Activated CD8-positive, alpha-beta memory T cell treated with anti-CD3 and anti-CD28 coated beads for 36 hours (primary cell): ENCODE data around the gene IDH3B. TPM values are rescaled to one million over a fixed set of nuclear protein-coding genes. Genes with fewer than 3 reads are reported as not detected.

ENCODE experiments used
- CTCF ChIA-PET: fragments of 350-600 bp; sonication (Branson Sonifier 250); formaldehyde crosslinking; loops from one replicate; lab custom pipeline; 2021; ENCODE audit warnings: antibody characterized with exemption; lab: Charles Lee
- POLR2A ChIA-PET: fragments of 350-600 bp; sonication (Branson Sonifier 250); formaldehyde crosslinking; loops from one replicate; lab custom pipeline; 2021; ENCODE audit warnings: antibody characterized with exemption; lab: Charles Lee
- total RNA-seq, 2 experiments: library from RNA; stranded (reverse); gene quantifications; one replicate each; pipeline ENCODE4 v1.2.3, GENCODE V29; 2021

IDH3B gene
- total RNA-seq, 2 experiments from 2014 or later = 137 to 142 TPM

DNA sequence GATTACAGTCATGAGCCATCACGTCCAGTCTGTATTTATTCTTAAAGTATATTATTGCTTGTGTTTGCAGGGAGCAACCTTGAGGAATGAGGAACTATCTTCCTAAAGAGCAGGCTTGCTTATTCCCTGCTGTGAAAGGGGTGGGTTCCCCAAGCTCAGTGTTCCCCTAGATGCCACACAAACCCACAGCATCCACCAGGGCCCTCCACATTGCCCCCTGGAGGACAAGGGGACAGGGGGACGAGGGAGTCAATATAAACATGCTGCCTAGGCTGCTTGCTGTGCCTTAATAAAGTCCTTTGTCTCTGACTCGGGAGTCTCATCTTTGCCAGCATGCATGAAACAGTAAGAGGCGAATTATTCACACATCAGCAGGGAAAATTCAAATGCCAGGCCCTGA, 8.0 kb upstream of the IDH3B start:
- ChIA-PET POLR2A (no interaction called here), CTCF (no interaction called here)

DNA sequence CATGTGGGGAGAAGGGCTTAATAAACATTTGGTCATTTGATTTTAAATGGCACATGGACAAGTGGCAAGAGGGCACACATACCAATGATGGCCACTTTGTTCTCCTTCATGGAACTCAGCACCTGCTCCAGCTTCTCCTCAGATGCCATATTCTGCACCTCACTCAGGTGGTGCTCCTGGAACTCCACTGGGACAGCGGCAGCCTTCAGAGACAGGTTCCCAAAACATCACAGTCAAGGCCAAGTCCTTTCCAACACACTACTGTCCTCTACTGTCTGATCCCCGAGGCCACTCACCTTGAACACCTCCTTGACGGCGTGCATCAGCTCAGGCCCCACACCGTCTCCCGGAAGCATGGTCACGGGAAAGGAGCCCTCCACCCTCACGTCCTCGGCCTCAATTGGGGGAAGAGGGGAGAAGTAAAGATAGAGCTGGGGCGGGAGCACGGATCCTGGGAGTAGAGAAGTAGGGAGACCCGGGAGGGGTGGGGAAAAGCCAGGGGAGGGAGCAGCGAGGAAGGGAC, 591 bp downstream of the IDH3B start:
- POLR2A ChIA-PET = interaction anchor here (1.2 to 2.5 kb wide), 3 partner anchors 8 to 193 kb away, joined by 3 to 12 read pairs (median 9); partner anchors contain the start of genes NOP56 and SNRPB
- CTCF ChIA-PET = interaction anchor here (2.1 kb wide), 1 partner anchor 10 kb away, joined by 9 read pairs; the partner anchor contains the start of gene NOP56

DNA sequence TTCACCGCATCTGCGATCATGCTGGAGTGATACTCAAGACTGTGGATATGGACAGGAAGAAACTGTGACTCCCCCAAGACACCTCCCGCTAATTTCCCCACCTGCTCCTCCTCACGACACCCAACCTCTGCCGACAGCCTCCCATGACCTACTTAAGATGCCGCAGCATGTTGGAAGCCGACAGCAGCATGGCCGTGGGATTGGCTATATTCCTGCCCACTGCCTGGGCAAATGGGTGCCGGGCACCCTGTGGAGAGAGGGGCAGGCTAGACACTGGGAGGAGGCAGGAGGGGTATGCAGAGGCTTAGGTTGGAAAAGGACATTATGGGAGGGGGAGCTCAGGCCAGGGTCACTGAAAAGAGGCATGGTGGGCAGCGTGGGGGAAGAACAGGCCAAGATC, 4.5 kb downstream of the IDH3B start:
- CTCF ChIA-PET = no interaction called here
- POLR2A ChIA-PET = no interaction called here

DNA sequence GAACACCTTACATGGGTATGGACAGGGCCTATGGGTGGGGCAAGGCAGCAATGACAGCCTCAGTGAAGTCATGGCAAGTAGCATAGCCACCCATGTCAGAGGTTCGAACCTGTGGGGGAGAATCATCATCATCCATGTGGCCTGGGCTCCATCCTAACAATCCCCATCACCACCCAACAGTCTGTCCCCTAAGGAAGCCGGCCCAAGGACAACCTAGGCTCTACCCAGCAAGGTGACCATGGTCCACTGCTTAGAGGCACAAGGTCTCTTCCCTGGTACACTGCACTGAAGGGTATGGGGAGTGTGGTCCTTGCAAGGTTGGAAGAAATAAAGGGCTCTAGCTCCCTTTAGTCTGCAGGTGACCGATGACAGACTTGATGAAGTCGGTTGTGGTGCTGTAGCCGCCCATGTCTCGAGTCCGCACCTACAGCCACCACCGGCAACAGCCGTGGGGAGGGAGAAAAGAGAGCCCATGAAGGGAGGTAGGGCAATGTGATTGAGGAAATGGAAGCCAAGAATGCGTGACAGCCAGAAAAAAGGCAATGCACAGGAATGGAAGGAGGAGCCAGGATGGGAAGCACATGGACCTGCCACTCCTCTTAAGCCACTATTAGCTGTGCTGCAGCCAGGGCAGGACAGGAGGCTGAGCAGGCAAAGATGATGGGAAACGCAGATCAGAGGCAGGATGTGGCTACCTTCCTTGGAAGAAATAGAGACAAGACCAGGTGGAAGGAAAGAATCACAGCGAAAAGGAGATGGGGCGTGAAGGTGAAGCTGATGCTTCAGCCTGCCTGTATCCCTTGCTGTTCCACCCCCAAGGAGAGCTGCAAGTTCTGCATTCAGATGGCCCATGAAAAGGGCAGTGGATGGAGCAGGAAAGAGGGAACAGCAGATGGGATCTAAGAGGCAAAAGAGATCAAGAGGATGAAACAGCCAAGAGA, 5.3 kb downstream of the IDH3B start:
- CTCF ChIA-PET = no interaction called here
- POLR2A ChIA-PET = interaction anchor here (1.1 kb wide), 1 partner anchor 11 kb away, joined by 3 read pairs; no protein-coding TSS in a partner anchor

DNA sequence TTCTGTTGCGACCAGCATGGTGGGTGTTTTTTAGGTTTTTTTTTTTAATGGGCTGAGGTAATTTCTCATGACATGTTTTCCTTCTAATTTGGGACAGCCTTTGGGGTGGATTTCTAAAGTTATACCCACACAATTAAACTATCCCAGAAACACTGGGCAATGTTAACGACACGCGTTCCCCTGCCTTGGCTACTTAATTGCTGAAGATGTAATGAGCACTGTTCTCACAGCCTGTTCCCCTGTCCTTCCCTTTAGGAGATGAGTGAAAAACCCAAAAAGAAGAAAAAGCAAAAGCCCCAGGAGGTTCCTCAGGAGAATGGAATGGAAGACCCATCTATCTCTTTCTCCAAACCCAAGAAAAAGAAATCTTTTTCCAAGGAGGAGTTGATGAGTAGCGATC, 6.3 kb downstream of the IDH3B start:
- ChIA-PET POLR2A (interaction anchor here (0.7 to 1.4 kb wide), 3 partner anchors 8 to 1268 kb away, joined by 3 to 9 read pairs (median 3); no protein-coding TSS in a partner anchor), CTCF (no interaction called here)

DNA sequence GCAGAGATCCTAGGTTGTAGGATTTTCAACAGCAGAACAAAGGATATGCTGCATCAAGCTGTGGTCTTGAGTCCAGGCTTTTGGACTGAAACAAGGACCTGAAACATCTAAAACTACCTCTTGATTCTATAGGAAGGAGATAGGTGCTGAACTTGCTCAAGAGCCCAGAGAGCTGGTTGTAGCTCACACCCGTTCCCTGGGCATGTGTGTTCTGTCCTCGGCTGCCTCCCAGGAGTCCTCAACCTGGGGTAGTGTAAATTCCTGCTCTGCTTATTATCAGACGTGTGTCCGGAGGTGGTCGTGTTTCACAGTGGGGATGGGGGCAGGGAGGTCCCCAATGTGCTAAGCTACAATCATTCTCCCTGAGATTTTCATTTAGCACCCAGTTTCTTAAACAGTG, 6.8 kb downstream of the IDH3B start:
- ChIA-PET CTCF (no interaction called here), POLR2A (interaction anchor here (0.7 to 1.4 kb wide), 2 partner anchors 9 to 1267 kb away, joined by 3 to 9 read pairs; no protein-coding TSS in a partner anchor)

DNA sequence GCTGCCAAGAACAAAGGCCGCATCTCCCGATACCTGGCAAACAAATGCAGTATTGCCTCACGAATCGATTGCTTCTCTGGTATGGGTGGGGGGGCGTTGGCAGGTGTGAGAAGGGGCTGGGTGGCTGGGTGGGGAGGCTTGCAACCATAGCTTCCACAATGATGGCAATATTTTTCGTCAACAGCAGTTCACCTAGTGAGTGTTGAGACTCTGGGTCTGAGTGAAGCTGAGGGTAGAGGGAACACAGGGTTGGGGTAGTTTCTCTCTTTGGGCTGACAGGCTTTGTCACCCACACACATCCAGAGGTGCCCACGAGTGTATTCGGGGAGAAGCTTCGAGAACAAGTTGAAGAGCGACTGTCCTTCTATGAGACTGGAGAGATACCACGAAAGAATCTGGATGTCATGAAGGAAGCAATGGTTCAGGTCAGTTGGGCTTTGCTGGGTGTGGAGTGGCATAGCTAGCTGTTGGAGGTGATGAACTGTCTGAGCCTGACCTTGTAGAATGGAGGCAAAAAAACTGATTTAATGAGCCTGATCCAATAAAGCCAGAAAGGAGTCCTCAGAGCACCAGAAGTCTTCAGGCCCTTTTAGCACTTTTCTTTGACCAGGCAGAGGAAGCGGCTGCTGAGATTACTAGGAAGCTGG, 7.4 kb downstream of the IDH3B start:
- POLR2A ChIA-PET = interaction anchor here (0.7 to 1.4 kb wide), 2 partner anchors 9 to 1267 kb away, joined by 3 to 9 read pairs; no protein-coding TSS in a partner anchor
- CTCF ChIA-PET = interaction anchor here (0.6 kb wide), 1 partner anchor 87 kb away, joined by 3 read pairs; no protein-coding TSS in a partner anchor

DNA sequence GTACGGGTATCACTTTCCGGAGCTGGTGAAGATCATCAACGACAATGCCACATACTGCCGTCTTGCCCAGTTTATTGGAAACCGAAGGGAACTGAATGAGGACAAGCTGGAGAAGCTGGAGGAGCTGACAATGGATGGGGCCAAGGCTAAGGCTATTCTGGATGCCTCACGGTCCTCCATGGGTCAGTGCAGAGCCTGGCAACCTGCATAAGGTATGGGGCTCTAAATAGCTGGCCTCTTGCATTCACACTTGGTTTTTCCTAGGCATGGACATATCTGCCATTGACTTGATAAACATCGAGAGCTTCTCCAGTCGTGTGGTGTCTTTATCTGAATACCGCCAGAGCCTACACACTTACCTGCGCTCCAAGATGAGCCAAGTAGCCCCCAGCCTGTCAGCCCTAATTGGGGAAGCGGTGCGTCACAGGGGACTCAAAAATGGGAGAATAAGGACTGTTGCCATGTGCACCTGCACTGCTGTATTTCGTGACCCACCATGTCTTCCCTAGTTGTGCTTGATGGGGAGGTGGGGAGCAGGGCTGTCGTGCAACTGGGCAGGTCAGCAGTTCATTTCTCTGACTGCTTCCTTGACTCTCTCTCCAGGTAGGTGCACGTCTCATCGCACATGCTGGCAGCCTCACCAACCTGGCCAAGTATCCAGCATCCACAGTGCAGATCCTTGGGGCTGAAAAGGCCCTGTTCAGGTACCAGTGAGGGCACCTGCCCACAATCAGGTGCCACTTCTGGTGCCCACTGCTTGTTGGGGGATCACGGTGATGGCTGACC, 8.5 kb downstream of the IDH3B start:
- ChIA-PET POLR2A (interaction anchor here (2.0 kb wide), 1 partner anchor 8 kb away, joined by 9 read pairs; the partner anchor contains the start of gene IDH3B), CTCF (no interaction called here)

DNA sequence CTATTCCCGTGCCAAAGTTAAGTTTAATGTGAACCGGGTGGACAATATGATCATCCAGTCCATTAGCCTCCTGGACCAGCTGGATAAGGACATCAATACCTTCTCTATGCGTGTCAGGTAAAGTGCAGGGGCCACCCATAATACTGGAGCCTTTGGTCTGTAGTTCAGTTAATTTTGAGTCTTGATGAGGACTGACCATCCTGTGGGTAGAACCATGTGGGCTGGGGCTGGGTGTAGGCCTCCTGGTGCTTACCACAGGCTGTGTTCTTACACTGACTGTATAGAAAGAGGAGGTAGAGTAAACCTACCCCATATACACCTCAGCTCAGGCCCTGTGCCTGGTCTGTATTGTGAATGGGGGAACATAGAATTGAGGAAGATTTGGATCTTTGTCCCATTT, 9.2 kb downstream of the IDH3B start:
- POLR2A ChIA-PET = interaction anchor here (2.0 kb wide), 1 partner anchor 9 kb away, joined by 9 read pairs; the partner anchor contains the start of gene IDH3B
- CTCF ChIA-PET = no interaction called here

DNA sequence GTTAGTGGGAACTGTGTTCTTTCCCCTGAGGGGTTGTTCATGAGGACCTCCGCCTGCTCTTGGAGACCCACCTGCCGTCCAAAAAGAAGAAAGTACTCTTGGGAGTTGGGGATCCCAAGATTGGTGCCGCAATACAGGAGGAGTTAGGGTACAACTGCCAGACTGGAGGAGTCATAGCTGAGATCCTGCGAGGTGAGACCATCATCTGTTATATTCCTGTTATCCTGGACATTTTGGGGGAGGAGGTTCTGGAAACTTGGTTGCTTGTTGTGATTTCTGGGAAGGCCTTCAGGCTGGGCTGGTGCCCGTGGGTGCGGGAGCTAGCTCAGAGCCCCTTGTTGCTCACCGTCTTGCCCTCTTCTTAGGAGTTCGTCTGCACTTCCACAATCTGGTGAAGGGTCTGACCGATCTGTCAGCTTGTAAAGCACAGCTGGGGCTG, 9.6 kb downstream of the IDH3B start:
- ChIA-PET CTCF (interaction anchor here (2.0 kb wide), 1 partner anchor 9 kb away, joined by 9 read pairs; the partner anchor contains the start of gene IDH3B), POLR2A (interaction anchor here (2.0 kb wide), 1 partner anchor 9 kb away, joined by 9 read pairs; the partner anchor contains the start of gene IDH3B)

DNA sequence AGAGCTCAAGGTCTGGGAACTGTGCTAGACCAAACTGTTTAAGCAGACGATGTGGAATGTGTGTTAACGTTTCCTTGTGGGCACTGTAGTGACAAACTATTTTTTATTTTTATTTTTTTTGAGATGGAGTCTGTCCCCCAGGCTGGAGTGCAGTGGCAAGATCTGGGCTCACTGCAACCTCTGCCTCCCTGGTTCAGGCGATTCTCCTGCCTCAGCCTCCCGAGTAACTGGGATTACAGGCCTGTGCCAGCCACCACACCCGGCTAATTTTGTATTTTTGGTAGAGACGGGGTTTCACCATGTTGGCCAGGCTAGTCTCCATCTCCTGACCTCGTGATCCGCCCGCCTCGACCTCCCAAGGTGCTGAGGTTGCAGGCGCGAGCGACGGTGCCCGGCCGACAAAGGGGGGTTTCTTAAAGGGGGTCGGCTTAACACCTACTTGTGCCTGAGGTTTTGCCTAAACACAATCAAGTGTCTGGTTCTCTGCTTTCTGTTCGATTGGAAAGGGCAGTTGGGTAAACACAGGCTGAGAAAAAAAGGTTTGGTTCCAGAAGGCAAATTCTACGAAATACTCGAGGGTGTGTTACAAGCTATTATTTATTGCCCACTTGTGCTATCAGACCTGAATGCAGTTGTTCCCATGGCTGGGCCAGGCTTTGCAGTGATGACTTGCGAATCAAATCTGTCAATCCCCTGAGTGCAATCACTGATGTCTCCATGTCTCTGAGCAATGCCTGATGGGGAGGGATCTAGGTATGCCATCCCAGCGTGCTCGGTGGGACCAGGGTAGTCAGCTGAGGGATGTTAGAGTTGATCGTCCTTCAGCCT, 10.2 kb downstream of the IDH3B start:
- ChIA-PET CTCF (interaction anchor here (2.0 kb wide), 1 partner anchor 10 kb away, joined by 9 read pairs; the partner anchor contains the start of gene IDH3B), POLR2A (interaction anchor here (2.0 to 2.9 kb wide), 3 partner anchors 10 to 185 kb away, joined by 9 to 14 read pairs (median 12); partner anchors contain the start of genes IDH3B and SNRPB)

DNA sequence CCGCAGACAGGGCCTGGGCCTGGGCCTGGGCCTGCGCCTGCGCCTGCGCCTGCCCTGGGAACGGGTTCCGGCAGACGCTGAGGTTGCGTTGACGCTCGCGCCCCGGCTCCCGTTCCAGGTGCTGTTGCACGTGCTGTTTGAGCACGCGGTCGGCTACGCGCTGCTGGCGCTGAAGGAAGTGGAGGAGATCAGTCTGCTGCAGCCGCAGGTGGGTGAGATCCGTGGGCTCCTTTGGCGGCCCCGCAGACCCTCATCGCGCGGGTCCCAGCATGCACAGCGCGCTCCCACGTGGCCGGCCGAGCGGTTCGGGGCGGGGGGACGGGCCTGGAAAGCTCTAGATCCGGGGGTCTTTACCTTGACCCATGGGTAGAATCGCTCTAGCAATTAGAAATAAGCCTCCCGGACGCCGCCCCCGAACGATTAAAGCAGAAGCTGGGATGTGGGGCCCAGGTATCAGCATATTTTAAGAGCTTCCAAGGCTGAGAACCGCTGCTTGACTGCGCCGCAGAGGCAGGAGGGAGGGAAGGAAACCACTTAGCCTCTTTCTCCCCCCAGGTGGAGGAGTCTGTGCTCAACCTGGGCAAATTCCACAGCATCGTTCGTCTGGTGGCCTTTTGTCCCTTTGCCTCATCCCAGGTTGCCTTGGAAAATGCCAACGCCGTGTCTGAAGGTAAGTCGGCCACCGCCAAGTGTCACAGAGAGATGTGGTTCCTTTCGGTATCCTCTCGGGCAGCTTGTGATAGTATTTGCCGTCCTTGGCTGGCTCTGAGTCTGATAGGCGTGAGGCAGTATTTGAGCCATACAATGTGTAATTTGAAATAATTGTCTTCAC, 11.1 kb downstream of the IDH3B start:
- CTCF ChIA-PET = interaction anchor here (1.1 to 2.0 kb wide), 5 partner anchors 10 to 183 kb away, joined by 3 to 9 read pairs (median 4); partner anchors contain the start of genes IDH3B and ZNF343

DNA sequence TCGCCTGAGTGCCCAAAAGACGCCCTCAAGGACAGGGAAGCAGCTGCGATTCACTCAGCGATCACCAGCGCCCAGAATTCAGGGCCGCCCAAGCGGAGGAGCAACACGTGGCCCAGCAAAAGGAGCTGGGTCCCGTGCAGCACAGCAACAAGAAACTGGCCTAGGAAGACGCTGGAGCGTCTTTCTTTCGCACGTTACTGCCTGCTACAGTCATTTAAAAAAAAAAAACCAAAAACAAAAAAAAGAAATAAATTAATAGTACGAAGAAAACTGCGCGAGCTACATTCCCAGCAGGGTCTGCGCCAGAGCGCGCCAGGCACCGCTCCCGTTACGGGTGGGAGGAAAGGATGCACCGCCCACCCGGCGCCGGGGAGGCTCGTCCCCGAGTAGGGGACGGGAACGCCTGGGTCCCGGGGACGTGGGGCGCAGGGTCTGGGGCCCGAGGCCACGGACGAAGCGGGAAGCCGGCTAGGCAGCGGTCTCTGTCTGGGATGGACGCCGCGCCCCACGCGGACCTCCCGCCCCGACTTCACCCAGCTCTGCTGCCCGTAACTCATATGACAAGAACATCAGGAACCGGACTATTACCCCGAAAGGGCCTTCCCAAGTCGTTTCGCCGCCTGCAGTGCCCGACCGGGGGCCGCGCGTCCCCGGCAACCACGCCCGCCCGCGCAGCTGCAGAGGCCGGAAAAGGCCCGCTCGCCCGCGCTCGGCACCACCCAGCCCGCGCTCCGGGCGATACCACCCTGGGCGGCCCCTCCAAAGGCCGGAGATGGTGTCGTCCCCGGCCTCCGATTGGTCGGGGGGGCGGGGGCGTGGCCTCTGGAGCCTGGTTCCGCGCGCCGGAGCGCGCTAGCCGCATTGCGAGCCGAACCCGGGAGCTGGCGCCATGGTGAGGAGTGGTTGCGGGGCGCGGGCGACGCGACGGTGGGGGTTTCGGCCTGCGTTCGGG, 12.0 kb downstream of the IDH3B start, which contains the start of gene NOP56:
Gene NOP56 (plus strand): TSS at position 861 of the 952 bp plus-strand sequence. CDS start 29 bp downstream, at position 890.
- ChIA-PET CTCF (interaction anchor here (0.6 to 2.0 kb wide), 8 partner anchors 11 to 855 kb away, joined by 3 to 9 read pairs (median 3); partner anchors contain the start of genes IDH3B and ZNF343), POLR2A (interaction anchor here (0.5 to 2.9 kb wide), 12 partner anchors 11 to 549 kb away, joined by 3 to 14 read pairs (median 6); partner anchors contain the start of genes IDH3B, PCED1A, SNRPB and VPS16)

More for the DNA sequence above, 11.1 kb downstream of the IDH3B start:
- POLR2A ChIA-PET = interaction anchor here (0.6 to 2.9 kb wide), 6 partner anchors 11 to 550 kb away, joined by 3 to 14 read pairs (median 8); partner anchors contain the start of genes IDH3B and SNRPB

DNA sequence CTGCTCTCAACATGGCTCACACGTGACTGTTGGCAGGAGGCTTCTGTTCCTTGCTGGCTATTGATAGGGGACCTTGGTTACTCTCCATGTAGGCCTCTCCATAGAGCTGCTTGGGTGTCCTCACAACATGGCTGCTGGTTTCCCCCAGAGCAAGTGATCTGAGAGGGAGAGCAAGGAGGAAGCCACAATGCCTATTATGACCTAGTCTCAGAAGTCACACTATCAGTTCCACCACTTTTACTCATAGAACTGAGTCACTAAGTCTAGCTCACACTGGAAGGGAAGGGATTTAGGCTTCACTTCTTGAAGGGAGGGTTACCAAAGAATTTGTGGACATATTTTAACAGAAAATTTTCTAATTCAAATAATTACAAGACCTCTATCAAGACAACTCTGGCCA, 20.3 kb downstream of the IDH3B start:
- CTCF ChIA-PET = no interaction called here
- POLR2A ChIA-PET = no interaction called here

DNA sequence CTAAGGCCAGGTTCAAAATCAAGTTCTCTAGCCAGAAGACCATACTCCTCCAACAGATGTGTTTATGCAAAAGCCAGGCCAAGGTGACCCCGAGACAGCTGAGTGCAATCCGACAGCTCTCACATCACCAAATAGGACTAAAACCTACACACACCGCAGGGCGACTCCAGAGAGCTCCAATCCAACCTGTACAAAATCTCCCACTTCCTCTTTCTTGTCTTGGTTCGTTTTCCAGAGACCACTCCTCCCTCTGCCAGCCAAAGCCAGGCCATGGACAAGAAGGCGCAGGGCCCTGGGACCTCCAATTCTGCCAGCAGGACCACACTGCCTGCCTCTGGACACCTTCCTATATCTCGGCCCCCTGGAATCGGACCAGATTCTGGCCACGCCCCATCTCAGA, 23.1 kb downstream of the IDH3B start:
- POLR2A ChIA-PET = interaction anchor here (2.5 kb wide), 1 partner anchor 11 kb away, joined by 11 read pairs; no protein-coding TSS in a partner anchor
- CTCF ChIA-PET = no interaction called here
